GM19035 (cell line): ENCODE data around the gene CEP97.
"Not testable (repeated sequence)": the region's sequence is repeated elsewhere in the genome, so short reads cannot be mapped to it uniquely, and the experiment has no call there.

Source experiments
- ATAC-seq: cut with Tn5 transposase; IDR thresholded peaks from one replicate; pipeline ENCODE4 v1.9.1; 2021; ENCODE audit not compliant: unreplicated experiment

The CEP97 gene

DNA sequence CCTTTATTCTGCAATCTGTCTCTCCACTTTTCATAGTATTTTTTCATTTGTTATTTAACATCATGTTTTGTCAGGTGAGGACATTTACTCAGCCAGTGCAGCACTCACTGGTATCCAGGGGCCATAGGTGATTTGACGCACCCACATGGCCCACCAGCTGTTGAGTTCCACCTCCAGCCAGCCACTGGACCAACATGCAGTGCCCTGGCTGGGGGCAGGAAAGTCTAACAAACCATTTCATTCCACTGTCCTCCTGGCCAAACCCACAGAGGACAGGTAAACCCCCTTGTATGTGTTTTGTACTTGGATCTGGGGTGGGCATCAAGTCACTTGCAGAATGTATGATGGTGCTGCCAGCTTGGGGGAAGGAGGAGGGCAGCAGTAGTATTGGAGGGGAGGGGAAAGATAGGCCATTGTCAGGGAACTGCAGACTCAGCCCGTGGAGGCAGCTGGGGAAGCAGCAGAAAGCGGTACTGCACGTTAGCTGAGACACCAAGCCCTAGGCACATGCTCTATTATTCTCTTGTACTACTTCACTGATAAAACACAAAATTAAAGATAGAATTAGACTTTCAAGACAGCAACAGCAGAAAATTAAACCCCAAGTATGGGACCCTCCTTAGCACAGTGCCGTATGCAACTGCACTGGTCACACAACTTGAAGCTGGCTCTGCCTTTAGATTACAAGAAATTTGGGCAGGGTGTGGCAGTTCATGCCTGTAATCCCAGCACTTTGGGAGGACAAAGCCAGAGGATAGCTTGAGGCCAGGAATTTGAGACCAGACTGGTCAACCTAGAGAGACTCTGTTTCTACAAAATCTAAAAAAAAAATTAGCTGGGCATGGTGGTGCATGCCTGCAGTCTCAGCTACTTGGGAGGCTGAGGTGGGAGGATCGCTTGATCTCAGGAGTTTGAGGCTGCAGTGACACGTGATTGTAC lies 22.4 kb upstream of the CEP97 start:
- ATAC-seq, result no peak

GRCh38 chr3:101702726-101703125 lies 21.7 kb upstream of the CEP97 start:
- no peak for ATAC-seq

DNA sequence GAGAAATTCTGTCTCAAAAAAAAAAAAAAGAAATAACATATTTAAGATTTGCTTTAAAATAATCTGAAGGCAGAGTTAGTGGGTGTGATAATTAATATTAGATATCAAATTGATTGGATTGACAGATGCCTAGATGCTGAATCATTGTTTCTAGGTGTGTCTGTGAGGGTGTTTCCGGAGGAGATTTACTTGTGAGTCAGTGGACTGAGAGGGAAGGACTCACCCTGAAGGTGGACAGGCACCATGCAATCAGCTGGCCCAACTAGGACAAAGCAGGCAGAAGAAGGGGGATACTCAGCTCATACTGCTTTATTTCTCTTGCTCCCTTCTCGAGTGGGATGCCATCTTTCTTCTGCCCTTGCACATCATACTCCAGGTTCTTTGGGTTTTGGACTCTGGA lies 21.2 kb upstream of the CEP97 start:
- no peak for ATAC-seq

DNA sequence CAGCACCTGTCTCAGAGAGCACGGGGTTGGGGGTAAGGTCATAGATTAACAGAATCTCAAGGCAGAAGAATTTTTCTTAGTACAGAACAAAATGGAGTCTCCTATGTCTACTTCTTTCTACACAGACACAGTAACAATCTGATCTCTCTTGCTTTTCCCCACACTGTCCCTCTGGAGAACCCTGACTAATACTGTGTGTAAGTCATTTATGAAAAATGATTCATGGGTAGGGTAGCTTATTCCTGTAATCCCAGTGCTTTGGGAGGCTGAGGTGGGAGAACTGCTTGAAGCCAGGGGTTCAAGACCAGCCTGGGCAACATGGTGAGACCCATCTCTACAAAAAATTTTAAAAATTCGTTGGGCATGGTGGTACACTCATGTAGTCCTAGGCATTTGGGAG lies 19.8 kb upstream of the CEP97 start:
- not testable (repeated sequence) for ATAC-seq

- ATAC-seq, result no peak
Measured at GRCh38 chr3:101709126-101709525, 15.3 kb upstream of the CEP97 start.

GRCh38 chr3:101718455-101718854 lies 6.0 kb upstream of the CEP97 start:
- no peak for ATAC-seq

DNA sequence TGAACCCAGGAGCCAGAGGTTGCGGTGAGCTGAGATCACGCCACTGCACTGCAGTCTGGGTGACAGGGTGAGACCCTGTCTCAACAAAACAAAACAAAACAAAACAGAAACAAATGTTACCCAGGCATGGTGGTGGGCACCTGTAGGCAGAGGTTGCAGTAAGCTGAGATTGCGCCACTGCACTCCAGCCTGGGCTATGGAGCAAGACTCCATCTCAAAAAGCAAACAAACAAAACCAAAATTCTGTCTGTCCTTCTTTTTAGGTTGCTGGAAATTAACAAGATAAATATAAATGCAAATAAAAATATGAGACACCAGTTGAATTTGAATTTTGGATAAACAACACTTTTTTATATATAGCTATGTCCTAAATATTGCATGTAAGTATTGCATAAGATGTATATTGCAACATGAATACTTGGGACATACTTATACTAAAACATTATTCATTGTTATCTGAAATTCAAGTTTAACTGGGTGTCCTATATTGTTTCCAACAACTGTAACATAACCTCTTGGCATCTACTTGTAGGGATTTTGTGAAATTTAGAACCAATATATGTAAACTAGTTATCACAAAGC lies 4.7 kb upstream of the CEP97 start:
- no peak for ATAC-seq

DNA sequence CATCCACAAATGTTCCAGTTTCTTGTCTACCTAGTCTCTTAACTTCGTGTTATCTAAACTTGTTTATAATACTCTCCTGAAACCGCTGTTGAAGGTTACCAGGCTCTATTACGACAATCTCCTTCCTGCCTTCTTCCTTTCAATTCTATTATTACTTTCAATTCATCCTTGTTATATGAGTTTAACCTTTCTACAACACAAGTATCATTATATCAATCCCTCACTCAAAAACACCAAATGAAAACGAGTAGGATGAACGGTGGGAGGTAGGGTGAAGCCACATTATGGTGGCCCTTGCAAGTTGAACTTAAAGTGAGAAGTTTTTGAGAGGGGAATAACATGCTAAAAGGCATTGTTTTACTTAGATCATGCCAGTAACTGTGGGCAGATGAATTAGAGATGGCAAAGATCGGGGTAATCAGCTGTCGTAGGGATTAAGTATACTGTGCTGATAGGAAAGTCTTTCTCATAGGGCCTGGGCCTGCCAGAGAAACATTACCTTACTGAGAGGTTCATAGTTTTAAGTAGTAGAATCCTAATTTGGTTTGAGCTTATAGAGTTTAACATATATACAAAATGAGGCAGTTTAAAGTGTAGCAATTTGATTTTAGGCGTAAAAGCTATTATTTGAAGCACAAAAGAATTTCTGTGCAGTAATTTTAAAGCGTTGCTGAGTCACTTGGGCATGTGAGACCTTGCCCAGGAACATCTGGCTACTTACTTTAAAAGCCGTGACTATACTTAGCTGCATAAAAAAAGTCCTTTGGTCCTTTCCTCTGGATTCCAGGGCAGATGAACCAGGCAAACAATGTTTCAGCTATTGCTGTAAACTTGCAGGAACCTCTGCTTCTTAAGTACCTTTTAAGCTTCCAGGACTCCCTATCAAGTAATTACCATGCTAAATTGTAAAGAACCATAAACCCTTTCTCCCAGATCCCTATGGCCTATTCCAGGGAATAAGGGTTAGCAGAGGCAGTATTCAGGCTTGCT lies 3.3 kb upstream of the CEP97 start:
- ATAC-seq, result no peak

- ATAC-seq, result peak; percentile 45
Measured at GRCh38 chr3:101722394-101723173, 1.8 kb upstream of the CEP97 start.

- ATAC-seq, result peak; percentile 24
Measured at GRCh38 chr3:101725194-101725889, 928 bp downstream of the CEP97 start.

GRCh38 chr3:101725890-101726275 lies 1.5 kb downstream of the CEP97 start:
- ATAC-seq, result no peak

GRCh38 chr3:101729586-101729985 lies 5.2 kb downstream of the CEP97 start:
- no peak for ATAC-seq

DNA sequence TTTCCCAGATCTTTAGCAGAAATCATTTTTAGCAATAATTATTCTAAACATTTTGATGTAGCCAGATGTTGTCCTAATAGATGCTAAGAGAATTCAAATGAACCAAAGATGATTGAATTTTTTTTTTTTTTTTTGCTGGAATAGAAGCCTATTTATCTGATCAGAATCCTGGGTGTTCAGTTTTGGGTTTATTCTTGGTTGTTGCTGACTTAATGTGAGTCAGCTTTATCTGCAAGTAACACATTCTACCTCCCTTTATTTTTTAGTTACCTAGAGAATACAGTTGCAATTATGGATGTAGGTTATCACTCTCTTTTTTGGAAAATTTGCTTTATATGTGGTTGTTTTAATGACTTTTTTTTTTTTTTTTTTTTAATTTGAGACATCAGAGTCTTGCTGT lies 6.4 kb downstream of the CEP97 start:
- no peak for ATAC-seq

GRCh38 chr3:101732240-101732641 lies 7.8 kb downstream of the CEP97 start:
- no peak for ATAC-seq

GRCh38 chr3:101735833-101736232 lies 11.4 kb downstream of the CEP97 start:
- ATAC-seq, result no peak

DNA sequence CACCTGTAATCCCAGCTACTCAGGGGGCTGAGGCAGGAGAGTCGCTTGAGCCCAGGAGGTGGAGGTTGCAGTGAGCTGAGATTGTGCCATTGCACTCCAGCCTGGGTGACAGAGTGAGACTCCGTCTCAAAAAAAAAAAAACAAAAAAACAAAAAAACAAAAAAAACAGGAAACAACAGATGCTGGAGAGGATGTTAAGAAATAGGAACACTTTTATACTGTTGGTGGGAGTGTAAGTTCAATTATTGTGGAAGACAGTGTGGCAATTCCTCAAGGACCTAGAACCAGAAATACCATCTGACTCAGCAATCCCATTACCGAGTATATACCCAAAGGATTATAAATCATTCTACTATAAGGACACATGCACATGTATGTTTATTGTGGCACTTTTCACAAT lies 17.5 kb downstream of the CEP97 start:
- not testable (repeated sequence) for ATAC-seq

DNA sequence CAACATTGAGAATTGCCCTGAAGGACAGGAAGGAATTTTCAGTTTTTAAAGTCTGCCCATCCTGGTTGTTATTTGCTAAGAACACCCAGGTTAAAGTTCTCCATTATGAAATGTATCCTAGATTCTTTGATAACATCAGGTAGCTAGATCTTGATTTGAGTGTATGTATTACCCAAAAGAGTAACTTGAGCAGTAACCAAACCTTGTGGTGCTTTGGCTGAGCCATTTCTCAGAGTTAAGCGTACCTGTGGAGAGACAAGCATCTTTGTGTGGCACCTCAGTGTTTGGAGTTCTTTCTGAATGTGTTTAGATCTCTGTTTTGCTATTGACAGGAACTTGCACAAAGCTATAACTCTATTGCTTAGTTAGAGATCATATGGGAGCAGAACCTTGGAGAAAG lies 20.4 kb downstream of the CEP97 start:
- no peak for ATAC-seq

DNA sequence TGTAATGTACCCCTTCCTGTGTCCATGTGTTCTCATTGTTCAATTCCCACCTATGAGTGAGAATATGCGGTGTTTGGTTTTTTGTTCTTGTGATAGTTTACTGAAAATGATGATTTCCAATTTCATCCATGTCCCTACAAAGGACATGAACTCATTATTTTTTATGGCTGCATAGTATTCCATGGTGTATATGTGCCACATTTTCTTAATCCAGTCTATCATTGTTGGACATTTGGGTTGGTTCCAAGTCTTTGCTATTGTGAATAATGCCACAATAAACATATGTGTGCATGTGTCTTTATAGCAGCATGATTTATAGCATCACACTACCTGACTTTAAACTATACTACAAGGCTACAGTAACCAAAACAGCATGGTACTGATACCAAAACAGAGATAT lies 21.5 kb downstream of the CEP97 start:
- not testable (repeated sequence) for ATAC-seq

DNA sequence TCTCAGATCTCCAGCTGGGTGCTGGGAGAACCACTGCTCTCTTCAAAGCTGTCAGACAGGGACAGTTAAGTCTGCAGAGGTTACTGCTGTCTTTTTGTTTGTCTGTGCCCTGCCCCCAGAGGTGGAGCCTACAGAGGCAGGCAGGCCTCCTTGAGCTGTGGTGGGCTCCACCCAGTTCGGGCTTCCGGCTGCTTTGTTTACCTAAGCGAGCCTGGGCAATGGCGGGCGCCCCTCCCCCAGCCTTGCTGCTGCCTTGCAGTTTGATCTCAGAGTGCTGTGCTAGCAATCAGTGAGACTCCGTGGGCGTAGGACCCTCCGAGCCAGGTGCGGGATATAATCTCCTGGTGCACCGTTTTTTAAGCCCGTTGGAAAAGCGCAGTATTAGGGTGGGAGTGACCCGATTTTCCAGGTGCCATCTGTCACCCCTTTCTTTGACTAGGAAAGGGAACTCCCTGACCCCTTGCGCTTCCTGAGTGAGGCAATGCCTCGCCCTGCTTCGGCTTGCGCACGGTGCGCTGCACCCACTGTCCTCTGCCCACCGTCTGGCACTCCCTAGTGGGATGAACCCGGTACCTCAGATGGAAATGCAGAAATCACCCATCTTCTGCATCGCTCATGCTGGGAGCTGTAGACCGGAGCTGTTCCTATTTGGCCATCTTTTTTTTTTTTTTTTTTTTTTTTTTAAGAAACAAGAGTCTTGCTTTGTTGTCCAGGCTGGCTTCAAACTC lies 29.1 kb downstream of the CEP97 start:
- not testable (repeated sequence) for ATAC-seq
